SKM-1 (cell line): Measurements from ENCODE around the gene SLC25A26.
"Not testable (repeated sequence)": the region's sequence is repeated elsewhere in the genome, so short reads cannot be mapped to it uniquely, and the experiment has no call there.

ENCODE experiments used
- DNase-seq: peaks from one replicate; lab custom pipeline; 2025; ENCODE audit not compliant: unreplicated experiment; lab: John Stamatoyannopoulos, UW

SLC25A26 gene

GRCh38 chr3:66406831-66407610 lies 186.2 kb downstream of the SLC25A26 start:
- DNase-seq: no peak

GRCh38 chr3:66407611-66408218 lies 186.9 kb downstream of the SLC25A26 start:
- DNase-seq: no peak

- DNase-seq: no peak
Observed at GRCh38 chr3:66409771-66410754, 189.3 kb downstream of the SLC25A26 start.

- no peak for DNase-seq
Observed at GRCh38 chr3:66410976-66411375, 190.2 kb downstream of the SLC25A26 start.

- no peak for DNase-seq
Observed at GRCh38 chr3:66411474-66411873, 190.7 kb downstream of the SLC25A26 start.

GRCh38 chr3:66411961-66412887 lies 191.4 kb downstream of the SLC25A26 start:
- DNase-seq: no peak

GRCh38 chr3:66413151-66413751 lies 192.4 kb downstream of the SLC25A26 start:
- DNase-seq: no peak

- no peak for DNase-seq
Observed at GRCh38 chr3:66414846-66415245, 194.0 kb downstream of the SLC25A26 start.

- DNase-seq: no peak
Observed at GRCh38 chr3:66415867-66416428, 195.1 kb downstream of the SLC25A26 start.

GRCh38 chr3:66416556-66417304 lies 195.9 kb downstream of the SLC25A26 start:
- no peak for DNase-seq

GRCh38 chr3:66418475-66418931 lies 197.7 kb downstream of the SLC25A26 start:
- no peak for DNase-seq

GRCh38 chr3:66419036-66419435 lies 198.2 kb downstream of the SLC25A26 start:
- DNase-seq: no peak

- not testable (repeated sequence) for DNase-seq
Observed at GRCh38 chr3:66421144-66421543, 200.3 kb downstream of the SLC25A26 start.

- DNase-seq: not testable (repeated sequence)
Observed at GRCh38 chr3:66421893-66422292, 201.1 kb downstream of the SLC25A26 start.

GRCh38 chr3:66423791-66424190 lies 203.0 kb downstream of the SLC25A26 start:
- DNase-seq: no peak

GRCh38 chr3:66425032-66425431 lies 204.2 kb downstream of the SLC25A26 start:
- DNase-seq: no peak

- DNase-seq: no peak
Observed at GRCh38 chr3:66425576-66426114, 204.8 kb downstream of the SLC25A26 start.

- DNase-seq: no peak
Observed at GRCh38 chr3:66426135-66426534, 205.3 kb downstream of the SLC25A26 start.
